OCI-LY1 (cell line): ENCODE data around the gene DVL1.

Experiments used
- H2AFZ ChIP-seq: fragments of 200-600 bp; sonication (generic), shearing (Covaris generic); 2 replicates; pipeline ENCODE4 v1.6.0; 2014; ENCODE audit warnings: antibody characterized with exemption, mild to moderate bottlenecking, low read length
- H3F3A ChIP-seq: fragments of 200-600 bp; sonication (generic), shearing (Covaris generic); 2 replicates; pipeline ENCODE4 v1.6.0; 2014; ENCODE audit warnings: mild to moderate bottlenecking, antibody characterized with exemption, low read length, moderate library complexity; ENCODE audit not compliant: insufficient read depth
- H3K27ac ChIP-seq: fragments of 200-600 bp; sonication (generic); 2 replicates; pipeline ENCODE4 v1.5.1; 2014; ENCODE audit warnings: low read length, mixed run types, mild to moderate bottlenecking, low read depth; ENCODE audit not compliant: poor library complexity, severe bottlenecking
- H3K27me3 ChIP-seq: fragments of 200-600 bp; sonication (generic); 2 replicates; pipeline ENCODE4 v1.6.0; 2014; ENCODE audit warnings: antibody characterized with exemption, mild to moderate bottlenecking, low read length, moderate library complexity; ENCODE audit not compliant: insufficient read depth
- H3K36me3 ChIP-seq: fragments of 200-600 bp; sonication (generic); 2 replicates; pipeline ENCODE4 v1.6.1; 2014; ENCODE audit warnings: mild to moderate bottlenecking, antibody characterized with exemption, low read length, moderate library complexity, mixed read lengths; ENCODE audit not compliant: insufficient read depth
- H3K4me1 ChIP-seq: fragments of 200-600 bp; sonication (generic); 2 replicates; pipeline ENCODE4 v1.5.1; 2014; ENCODE audit warnings: mild to moderate bottlenecking, low read length, moderate library complexity; ENCODE audit not compliant: insufficient read depth, severe bottlenecking
- H3K4me2 ChIP-seq: fragments of 200-600 bp; sonication (generic), shearing (Covaris generic); 2 replicates; pipeline ENCODE4 v1.6.1; 2014; ENCODE audit warnings: low read length
- H3K4me3 ChIP-seq: fragments of 200-600 bp; sonication (generic); 2 replicates; pipeline ENCODE4 v1.5.1; 2014; ENCODE audit warnings: low read length, low read depth, mild to moderate bottlenecking, mixed read lengths; ENCODE audit not compliant: poor library complexity, severe bottlenecking
- H3K79me2 ChIP-seq: fragments of 200-600 bp; shearing (Covaris generic); 2 replicates; pipeline ENCODE4 v1.6.1; 2016; ENCODE audit warnings: mixed run types, low read length, mixed read lengths; ENCODE audit not compliant: insufficient read depth
- H3K9ac ChIP-seq: fragments of 200-600 bp; sonication (generic), shearing (Covaris generic); 2 replicates; pipeline ENCODE4 v1.6.1; 2014; ENCODE audit warnings: mild to moderate bottlenecking, low read length, mixed read lengths
- H3K9me2 ChIP-seq: fragments of 200-600 bp; sonication (generic), shearing (Covaris generic); 2 replicates; pipeline ENCODE4 v1.6.1; 2014; ENCODE audit warnings: low read depth, mild to moderate bottlenecking, low read length, mixed read lengths
- H3K9me3 ChIP-seq: fragments of 200-600 bp; shearing (Covaris generic); 2 replicates; pipeline ENCODE4 v1.6.1; 2014; ENCODE audit warnings: low read length, mixed read lengths
- H4K20me1 ChIP-seq: fragments of 200-600 bp; sonication (generic), shearing (Covaris generic); 2 replicates; pipeline ENCODE4 v1.6.0; 2016; ENCODE audit warnings: mild to moderate bottlenecking, low read length; ENCODE audit not compliant: insufficient read depth
- CTCF ChIP-seq: fragments of 200-600 bp; sonication (generic), shearing (Covaris generic); IDR thresholded peaks from 2 replicates; pipeline ENCODE4 v1.5.1; 2017; ENCODE audit warnings: mild to moderate bottlenecking, antibody characterized with exemption, low read length, moderate library complexity, mixed read lengths
- EZH2 ChIP-seq: fragments of 200-600 bp; sonication (generic), shearing (Covaris generic); IDR thresholded peaks from 2 replicates; pipeline ENCODE4 v1.8.0; 2017; ENCODE audit warnings: borderline replicate concordance, mixed run types, mild to moderate bottlenecking, antibody characterized with exemption, low read length, moderate library complexity, mixed read lengths

The DVL1 gene

GRCh38 chr1:1306661-1307260 lies 42.5 kb downstream of the DVL1 start:
- Histone ChIP-seq H3K27me3 (no peaks in the 10 kb centered on the region), H3K9me2 (no peaks in the 10 kb centered on the region), H4K20me1 (no peaks in the 10 kb centered on the region), H3F3A (no peaks in the 10 kb centered on the region), H2AFZ (no peak overlapping the region), H3K9ac (peak overlapping the region; percentile 61), H3K27ac (no peak overlapping the region), H3K79me2 (no peaks in the 10 kb centered on the region), H3K4me2 (peak overlapping the region; percentile 73), H3K36me3 (peaks cover 22% of the 10 kb centered on the region; the same call in 1 of the 2 replicates), H3K4me1 (peaks cover 37% of the 10 kb centered on the region), H3K9me3 (no peaks in the 10 kb centered on the region), H3K4me3 (peak overlapping the region; percentile 73)
- no peak for TF ChIP-seq EZH2
- no peak for TF ChIP-seq CTCF

GRCh38 chr1:1306070-1306660 lies 43.1 kb downstream of the DVL1 start:
- H3K9ac ChIP-seq = peak overlapping the region; percentile 61; the same call in 1 of the 2 replicates
- TF ChIP-seq CTCF = peak; percentile 25; the same call in 1 of the 2 replicates
- no peak for TF ChIP-seq EZH2
- H3K4me1 ChIP-seq = peaks cover 37% of the 10 kb centered on the region
- peak overlapping the region; percentile 73 for H3K4me2 ChIP-seq
- H3K79me2 ChIP-seq = no peaks in the 10 kb centered on the region
- H3K9me2 ChIP-seq = no peaks in the 10 kb centered on the region
- no peak overlapping the region for H3K27ac ChIP-seq
- no peak overlapping the region for H2AFZ ChIP-seq
- H3F3A ChIP-seq = no peaks in the 10 kb centered on the region
- peaks cover 16% of the 10 kb centered on the region; the same call in 1 of the 2 replicates for H3K36me3 ChIP-seq
- H3K27me3 ChIP-seq = no peaks in the 10 kb centered on the region
- H4K20me1 ChIP-seq = no peaks in the 10 kb centered on the region
- no peaks in the 10 kb centered on the region for H3K9me3 ChIP-seq
- H3K4me3 ChIP-seq = peak overlapping the region; percentile 73

GRCh38 chr1:1305300-1306069 lies 43.7 kb downstream of the DVL1 start:
- Histone ChIP-seq H3K9ac (no peak overlapping the region; the same call in 1 of the 2 replicates), H3K27me3 (no peaks in the 10 kb centered on the region), H3K4me1 (peaks cover 37% of the 10 kb centered on the region), H3K9me3 (no peaks in the 10 kb centered on the region), H3K4me2 (peak overlapping the region; percentile 73), H4K20me1 (no peaks in the 10 kb centered on the region), H3F3A (no peaks in the 10 kb centered on the region), H3K27ac (no peak overlapping the region), H3K9me2 (no peaks in the 10 kb centered on the region), H3K79me2 (no peaks in the 10 kb centered on the region), H3K36me3 (peaks cover 9% of the 10 kb centered on the region; the same call in 1 of the 2 replicates), H2AFZ (no peak overlapping the region), H3K4me3 (peak overlapping the region; percentile 73)
- TF ChIP-seq CTCF (no peak), EZH2 (no peak)
